ENCODE measurements around the gene ABLIM1.

The ABLIM1 gene

DNA sequence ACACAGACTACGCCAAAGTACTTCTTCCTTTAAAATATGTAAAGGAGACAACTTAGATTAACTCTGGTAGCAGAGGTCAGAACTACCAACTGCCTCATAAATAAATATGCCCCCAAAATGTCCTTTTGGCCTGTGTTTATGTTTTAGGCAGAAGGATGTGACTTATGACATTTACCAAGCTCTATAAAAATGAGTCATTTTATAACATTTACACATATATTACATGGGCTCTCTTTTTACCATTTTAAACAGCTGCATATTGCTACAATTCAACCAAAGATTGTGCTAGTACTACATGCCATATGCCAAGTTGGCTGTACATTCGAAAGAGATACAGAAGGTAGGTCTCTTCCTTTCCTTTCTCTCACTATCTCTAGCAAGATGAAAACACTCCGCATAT lies 12.4 kb downstream of the ABLIM1 start:
- ATAC-seq, result no peak

DNA sequence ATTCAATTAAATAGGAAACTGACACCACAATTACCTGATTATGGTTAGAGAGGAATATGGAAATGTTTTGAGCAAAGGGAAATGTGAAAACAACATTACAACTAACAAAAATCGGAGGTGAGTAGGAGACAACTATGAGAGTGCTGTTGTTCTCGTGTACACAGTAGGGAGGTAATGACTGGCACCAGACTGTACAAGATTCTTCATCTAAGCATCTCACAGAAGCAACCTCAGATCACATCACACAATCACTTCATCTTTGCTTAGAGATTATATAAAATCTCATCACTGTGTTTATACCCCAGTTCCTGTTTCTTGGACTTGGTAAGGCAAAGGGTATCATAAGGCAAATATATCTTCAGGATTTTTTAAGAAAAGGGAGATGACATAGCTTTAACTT lies 14.9 kb downstream of the ABLIM1 start:
- no peak for ATAC-seq

DNA sequence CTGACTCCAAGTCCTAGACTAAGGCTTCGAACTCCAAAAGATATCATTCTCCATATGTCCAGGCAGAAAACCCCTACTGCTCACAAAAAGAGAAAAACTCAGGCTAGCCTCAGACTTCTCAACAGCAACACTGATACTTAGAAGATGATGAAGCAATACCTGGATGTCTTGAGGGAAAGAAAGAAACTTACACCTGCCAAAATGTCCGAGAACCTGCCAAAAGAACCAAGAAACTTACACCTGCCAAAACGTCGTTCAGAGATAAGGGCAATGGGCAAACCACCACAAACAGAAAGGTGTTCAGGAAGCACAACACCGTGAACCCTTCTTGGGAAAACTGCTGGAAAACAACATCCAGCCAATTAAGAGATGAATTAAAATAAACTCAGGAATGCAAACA lies 15.3 kb downstream of the ABLIM1 start:
- no peak for ATAC-seq

- ATAC-seq, result peak in 1 of 2 donors; percentile 38
Measured at GRCh38 chr10:114638821-114639625, 19.1 kb downstream of the ABLIM1 start.

DNA sequence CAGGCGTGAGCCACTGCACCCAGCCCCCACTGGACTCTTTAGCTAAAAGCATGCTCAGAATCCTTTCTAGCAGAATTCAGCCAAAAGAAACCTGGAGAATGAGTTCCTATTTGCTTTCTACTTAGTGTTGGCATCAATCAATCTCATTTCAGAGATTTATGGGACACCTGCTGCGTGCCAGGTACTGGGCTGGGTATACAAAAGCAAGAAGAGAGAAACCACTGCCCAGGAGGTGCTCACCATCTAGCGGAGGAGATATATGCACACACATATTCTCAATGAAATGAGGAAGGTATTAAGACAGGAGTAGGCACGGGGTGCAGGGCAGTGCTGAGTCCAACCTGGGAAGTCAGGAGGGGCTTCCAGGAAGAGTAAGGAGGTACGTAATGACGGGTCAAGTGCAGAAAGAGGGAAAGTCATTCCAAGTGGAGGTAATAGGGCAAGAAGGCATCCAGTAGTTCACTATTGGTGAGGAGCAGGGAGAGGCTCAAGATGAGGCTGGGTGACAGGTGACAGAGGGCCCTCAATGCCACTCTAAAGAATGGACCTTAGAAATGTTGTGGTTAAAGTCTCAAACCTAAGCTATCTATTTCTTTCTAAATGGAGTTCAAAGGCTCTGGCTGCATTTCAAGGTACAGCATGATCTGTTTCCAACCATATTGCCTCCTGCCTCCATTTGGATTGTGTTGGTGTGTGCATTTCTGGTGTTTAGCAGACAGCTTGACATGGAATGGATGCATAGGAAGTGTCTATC lies 22.1 kb downstream of the ABLIM1 start:
- no peak for ATAC-seq

- no peak for ATAC-seq
Measured at GRCh38 chr10:114635101-114635500, 23.0 kb downstream of the ABLIM1 start.

DNA sequence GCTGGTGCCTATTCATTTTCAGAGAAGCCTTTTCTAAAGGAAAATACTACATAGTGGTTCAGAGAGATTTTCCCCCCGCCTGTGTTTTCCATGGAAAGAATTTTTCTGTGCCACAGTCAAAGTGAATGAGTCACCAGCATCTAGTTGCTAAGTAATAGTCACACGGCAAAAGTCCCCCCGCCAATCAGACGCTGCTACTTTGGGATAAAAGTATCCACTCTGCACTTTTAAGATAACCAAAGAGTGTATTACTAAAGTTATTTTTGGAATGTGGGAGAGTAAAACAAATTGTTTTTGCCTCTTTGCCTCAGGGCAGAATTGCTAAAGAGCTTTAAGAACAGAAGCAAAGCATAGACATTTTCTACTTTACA lies 23.5 kb downstream of the ABLIM1 start:
- ATAC-seq, result no peak

DNA sequence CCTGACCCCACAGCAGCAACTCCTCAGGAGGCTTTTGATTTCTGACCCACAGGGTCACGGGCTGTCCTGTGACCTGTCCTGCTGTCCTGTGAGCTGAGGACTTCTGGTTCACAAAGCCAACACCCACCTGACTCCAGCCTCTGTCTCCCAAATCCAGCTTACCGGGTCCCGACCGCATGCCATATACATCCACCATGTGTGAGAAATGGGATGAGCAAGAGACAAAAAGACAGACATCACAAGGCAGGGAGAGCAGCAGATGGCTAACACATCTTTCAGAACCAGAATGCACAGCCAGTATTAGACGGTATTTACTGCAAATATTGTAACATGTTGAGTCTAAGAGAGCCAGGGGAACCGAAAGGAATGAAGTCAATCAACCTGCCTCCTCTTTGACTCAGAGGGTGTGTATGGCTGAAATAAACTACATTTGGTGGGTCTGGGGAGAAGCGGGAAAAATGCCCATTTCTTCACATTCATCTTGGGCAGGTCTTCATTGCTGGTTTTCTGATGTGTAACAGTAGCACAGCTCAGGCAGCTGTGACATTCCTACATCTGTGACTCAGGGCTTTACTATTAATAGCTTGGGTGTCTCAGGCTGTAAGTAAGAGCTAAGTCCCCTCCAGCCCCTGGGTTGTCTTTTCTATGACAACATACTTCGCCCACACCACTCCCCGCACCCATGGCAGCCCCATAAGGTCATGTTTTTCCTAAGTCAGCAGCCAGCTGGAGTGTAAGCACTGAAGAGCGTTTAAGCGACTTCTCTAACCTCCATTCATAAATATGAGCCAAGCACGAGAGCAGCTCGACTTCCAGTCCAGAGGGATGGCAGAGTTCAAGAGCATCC lies 25.0 kb downstream of the ABLIM1 start:
- ATAC-seq, result no peak

DNA sequence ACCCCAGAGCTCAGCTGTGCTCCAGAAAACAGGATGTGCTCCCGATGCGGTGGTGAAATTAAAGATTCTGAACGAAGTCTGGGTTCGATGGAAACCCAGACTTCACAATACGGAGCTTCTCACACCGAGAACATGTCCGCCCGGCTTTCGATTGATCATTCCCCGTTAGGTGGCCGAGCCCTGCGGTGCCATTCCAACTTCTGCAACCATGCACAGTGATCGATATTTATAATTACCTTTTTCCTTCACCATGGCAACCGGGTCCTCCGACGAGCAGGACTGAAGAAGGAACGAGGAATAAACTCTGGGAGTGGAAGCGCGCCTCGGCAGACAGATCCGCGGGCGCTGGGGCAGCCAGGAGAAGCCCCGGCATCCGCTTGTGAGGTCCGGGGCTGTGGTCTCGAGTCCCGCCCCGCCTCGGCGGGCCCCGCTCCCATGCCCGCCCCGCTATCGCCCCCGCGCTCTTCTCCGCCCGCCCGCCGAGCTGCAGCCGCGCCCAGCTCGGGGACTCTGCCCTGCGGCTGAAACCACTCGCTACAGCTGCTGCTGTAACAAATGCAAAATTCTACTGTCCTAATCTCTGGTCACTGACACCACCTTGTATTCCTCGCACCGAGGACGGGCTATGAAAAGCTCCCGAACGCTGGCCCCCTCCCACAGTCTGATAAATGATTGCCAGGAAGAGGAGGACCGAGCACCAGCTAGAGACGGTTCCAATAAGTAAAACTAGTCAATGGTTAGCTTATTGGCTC lies 26.2 kb downstream of the ABLIM1 start:
- ATAC-seq, result peak; percentile 70 to 77

DNA sequence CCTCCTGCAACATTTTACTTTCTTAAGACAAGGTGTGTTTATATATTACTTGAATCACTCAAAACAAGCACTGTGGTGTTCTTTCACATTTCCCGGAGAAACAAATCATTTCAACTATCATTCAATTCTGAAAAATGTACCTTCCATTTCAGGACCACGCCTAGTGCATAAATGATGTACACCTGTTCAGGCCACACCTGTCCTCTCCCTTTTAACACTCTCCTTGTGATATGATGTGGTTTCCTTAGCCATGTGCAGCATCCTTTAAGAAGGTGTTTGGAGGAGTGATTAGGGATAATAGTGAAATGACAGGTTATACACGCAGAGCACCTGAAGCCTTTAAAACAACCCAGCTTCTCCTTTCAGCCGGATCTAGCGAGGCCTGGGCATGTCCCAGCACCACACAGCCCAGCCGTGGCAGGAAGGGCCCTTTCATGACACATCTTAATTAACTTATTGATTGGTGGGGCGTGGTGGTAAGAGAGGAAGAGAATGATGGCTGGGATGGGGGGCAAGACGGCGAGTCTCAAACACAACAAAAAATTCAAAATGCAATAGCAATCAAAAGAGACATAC lies 26.9 kb downstream of the ABLIM1 start:
- ATAC-seq, result no peak

- ATAC-seq, result no peak
Measured at GRCh38 chr10:114629824-114630730, 28.0 kb downstream of the ABLIM1 start.

DNA sequence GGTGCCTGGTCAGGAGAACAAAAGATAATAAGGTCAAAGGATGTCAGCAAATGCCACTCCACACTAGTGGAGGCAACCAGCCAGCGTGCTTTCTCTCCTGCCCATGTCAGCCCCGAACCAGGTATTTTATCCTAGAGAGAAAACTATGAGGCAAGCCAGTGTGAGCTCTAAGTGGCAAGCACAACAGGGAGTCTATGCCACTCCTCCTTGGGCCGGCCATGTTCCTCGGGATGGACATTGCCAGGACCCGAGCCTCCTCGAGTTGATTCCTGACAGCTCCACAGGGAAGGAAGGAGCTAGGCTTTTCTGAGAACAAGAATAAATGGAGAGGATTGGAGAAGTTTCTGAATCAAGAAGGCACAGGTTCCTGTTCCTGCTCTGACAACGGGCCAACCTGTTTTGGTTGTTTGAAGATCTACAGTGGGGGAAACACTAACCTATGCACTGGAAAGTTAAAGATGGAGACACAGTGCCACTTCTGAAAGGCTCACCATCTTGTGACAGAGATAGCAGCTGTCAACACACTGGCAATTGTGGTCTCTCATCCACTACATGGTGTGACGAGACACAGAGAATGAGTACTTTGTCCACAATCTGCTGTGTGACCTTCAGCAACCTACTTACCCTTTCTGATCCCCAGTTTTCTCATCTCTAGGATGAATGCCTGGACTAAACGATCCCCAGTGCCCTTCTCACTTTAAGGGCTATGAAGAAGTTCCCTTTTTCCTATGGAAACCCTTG lies 28.8 kb downstream of the ABLIM1 start:
- no peak for ATAC-seq

DNA sequence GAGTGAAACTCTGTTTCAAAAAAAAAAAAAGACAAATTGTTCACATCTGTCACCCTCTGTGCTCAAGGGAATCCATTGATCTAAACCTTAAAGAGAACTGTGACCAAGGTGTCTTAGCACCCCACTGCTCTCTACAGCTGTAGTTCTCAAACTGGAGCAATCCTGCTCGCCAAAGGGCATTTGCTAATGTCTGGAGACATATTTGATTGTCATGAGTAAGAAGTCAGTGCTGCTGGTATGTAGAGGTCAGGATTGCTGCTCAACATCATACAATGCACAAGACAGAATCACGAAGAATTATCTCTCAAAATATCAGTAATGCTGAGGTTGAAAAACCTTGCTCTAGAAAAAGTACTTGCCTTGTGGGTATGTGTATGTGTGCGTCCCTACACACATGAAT lies 30.0 kb downstream of the ABLIM1 start:
- ATAC-seq, result no peak

DNA sequence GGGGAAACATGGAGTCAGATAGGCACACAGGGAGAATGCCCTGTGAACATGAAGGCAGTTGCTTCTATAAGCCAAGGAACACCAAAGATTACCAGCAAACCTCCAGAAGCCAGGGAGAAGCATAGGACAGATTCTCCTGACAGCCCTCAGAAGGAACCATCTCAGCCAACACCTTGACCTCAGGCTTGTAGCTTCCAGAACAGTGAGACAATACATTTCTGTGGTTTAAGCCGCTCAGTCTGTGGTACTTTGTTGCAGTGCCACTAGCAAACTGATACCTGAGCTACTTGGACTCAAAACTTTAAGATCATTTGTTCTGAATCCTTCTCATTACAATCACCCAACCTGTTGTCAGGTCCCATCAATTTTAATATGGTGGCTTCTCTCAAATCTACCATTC lies 31.2 kb downstream of the ABLIM1 start:
- no peak for ATAC-seq

DNA sequence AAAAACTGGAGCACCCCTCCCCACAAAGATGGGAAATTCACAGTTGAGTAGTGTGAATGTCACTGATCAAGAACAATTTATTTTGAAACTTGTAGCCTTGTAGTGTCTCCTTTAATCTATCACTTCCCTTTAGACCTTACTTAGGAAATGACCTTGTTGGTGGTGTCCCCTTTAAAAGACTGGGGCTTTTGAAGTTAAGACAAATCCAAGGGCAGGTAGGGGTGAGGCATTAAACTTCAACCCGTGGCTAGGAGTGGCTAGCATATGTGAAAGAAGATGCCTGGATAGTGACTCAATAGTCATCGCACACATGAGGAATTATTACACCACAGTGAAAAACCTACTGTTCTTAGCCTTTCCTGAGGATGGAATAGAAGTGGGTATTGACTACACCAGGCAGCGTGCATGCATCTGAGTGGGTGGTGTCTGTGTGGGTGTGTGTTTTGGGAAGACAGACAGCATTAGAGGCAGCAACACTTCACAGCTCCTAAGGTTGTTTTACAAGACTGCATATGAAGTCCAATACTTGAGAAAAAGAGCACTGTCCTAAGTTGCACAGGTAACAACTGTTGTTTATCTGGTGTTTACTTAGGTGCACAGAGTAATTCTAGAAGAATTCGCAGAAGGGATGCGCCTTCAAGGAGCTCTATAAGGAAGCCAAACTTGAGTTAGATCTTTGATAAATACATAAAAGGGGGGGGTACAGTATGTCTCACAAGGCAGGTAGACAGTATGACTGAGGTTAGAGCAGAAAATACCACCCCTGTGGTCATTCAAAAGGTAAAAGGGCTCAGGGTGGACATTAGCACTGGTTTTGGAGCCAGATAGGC lies 32.9 kb downstream of the ABLIM1 start:
- ATAC-seq, result peak in 1 of 2 donors; percentile 38

DNA sequence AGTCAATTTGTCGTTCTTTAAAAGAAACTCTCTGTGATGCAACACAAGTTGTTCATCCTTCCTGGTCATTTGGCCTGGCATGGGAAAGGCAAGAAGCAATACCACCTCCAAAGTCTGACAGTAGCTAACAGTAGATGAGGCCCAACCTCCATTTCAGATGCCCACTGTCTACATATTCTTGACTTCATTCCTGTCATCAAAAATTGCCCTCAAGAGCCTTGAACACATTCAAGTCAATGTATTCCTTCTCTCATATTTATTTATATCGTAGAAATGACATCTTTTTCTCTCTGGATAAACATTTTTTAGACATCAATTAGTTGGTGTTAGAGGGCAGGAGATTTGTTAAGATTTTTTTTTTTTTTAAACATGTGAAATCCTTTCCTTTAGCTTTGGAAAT lies 33.7 kb downstream of the ABLIM1 start:
- no peak for ATAC-seq

- no peak for ATAC-seq
Measured at GRCh38 chr10:114623661-114624294, 34.3 kb downstream of the ABLIM1 start.

- no peak for ATAC-seq
Measured at GRCh38 chr10:114623155-114623554, 34.9 kb downstream of the ABLIM1 start.

DNA sequence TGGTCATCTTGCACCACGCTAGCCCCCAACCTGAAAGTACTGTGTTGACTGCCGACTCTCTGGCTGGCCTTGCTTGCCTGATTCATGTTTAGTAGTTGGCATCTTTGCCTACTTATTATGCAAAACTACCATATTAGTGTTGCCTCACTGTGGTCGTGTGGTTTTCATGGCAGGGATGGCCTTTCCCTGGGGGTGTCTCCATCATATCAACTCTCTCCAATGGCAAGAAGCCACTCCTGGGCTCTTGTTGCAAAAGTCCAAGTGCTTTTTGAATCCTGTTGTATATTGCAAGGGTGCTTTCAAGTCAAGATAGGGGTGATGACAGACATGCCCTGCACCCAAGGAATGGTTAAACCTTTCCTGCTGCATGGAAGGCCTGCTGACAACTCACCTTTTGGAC lies 39.4 kb downstream of the ABLIM1 start:
- no peak for ATAC-seq
